Measurements from ENCODE around the gene SHPK. TPM values are rescaled to one million over a fixed set of nuclear protein-coding genes. Genes with fewer than 3 reads are reported as not detected.

Gene SHPK
- 10 to 100 TPM in 1 of 10 donors, 1 to 10 TPM in 9; 4.6 to 10.7 (median 7.3) TPM for polyA plus RNA-seq (ENCODE audit: insufficient read length in 10 of 10)
- long read RNA-seq, donor 1, partial matches to known transcripts = 0 of 1 reads
- long read RNA-seq, donor 1, other reads (novel, unspliced or antisense) = 0 of 1 reads
- long read RNA-seq, donor 2, partial matches to known transcripts = 0 of 1 reads
- long read RNA-seq, donor 2, other reads (novel, unspliced or antisense) = 0 of 1 reads
- long read RNA-seq, donor 3 = 0 reads
- long read RNA-seq, donor 4 = 0 reads
- long read RNA-seq, donor 5, partial matches to known transcripts = 0 of 2 reads
- long read RNA-seq, donor 5, other reads (novel, unspliced or antisense) = 0 of 2 reads
- long read RNA-seq, donor 6, partial matches to known transcripts = 0 of 2 reads
- long read RNA-seq, donor 6, other reads (novel, unspliced or antisense) = 0 of 2 reads
- long read RNA-seq, donor 7 = 0 reads
- long read RNA-seq, donor 8, partial matches to known transcripts = 0 of 1 reads
- long read RNA-seq, donor 8, other reads (novel, unspliced or antisense) = 0 of 1 reads
- long read RNA-seq, donor 9, partial matches to known transcripts = 0 of 1 reads
- long read RNA-seq, donor 9, other reads (novel, unspliced or antisense) = 0 of 1 reads

DNA sequence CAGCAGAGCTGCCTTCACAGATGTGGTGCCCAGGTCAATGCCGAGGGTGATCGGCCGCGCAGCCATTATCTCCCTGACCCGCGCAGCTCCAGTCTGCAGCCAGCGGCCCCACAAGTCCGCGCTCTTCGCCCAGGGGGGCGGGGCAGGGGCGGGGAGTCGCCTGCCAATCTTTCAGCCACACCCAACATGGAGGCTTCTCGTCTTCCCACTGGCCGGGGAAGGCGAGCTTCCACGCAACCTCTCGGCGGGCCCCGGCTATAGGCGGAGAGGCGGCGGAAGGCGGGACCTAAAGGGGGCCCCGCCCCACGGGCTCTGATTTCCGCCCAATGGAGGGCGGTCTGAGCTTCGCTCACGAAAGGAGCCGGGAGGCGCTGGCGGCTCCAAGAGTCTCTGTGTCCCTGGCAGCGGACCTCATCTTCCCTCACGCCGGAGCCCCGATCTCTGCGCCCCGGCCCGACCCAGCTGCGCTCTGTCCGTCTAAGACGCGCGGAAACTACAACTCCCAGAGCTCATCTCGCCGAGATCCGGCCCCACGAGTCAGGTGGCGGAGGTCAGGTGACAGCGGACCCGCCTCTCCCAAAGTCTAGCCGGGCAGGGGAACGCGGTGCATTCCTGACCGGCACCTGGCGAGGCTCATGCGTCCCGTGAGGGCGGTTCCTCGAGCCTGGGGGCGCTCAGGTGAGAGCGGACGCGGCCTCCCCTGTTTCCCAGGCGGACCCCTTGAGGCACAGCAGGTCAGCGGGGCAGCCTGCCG lies at the start of gene SHPK, which contains the start of gene CTNS:
Gene SHPK (minus strand): TSS at position 97 of the 754 bp plus-strand sequence. CDS start 31 bp downstream, at position 66.
Gene CTNS (plus strand): TSS at position 607 of the 754 bp plus-strand sequence. CDS start 3,447 bp downstream, outside the sequence.
- peak; percentile 96 to 99 (median 97) for DNase-seq

DNA sequence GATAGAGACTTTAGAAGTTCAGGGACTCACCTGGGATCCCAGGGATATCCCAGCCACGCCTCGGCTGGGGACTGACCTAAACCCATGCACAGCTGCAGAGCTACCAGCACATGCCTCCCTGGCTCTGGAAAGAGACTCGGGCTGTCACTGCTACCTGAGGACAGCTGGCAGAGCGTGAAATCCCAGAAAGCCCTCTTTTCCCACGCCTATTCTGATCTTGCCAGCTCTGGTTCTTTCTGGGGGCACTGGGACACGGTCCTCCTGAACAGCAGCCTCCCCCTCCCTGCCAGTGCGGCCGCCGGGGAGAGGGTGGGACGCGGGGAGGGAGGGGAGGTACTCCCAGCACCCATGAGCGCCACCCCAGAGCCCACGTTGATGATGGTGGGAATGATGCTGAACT lies 49.1 kb upstream of the SHPK start:
- no peak for DNase-seq

DNA sequence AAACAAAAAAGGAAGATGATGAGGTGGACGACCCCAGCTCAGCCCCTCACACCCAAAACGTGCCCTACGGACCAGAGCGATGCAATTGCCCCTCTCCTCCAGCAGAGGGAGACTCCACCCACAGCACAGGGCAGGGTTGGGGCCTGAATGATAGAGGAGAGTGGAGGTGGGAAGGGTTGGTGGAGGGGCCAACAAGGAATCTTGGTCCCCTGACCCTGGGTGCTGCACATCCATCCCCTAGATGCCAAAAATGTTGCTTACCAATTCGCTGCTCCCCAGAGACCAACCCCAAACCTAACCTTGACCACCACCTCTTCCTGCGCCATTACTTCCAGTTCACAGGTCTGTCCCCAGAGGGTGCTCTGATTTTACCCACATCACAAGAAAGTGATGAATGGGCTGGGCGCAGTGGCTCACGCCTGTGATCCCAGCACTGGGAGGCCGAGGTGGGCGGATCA lies 47.0 kb upstream of the SHPK start:
- DNase-seq = no peak

GRCh38 chr17:3682033-3682432 lies 46.0 kb upstream of the SHPK start:
- DNase-seq = no peak

DNA sequence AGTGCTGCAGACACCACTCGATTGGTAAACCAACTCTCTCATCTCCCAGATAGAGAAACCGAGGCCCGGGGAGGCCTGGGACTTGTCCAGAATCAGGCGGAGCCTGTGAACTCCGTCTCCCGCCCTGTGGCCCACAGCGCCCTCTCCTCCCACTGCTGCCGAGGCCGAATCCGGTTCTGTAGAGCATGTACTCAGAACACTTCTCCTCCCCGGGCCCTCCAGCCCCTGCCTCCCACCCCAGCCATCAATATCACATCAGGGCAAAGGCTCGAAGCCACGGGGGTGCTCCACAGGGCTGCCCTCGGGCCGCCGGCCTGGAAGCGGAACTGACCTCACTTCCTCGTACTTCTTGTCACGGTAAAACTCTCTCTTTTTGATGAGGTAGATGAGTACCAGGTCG lies 45.5 kb upstream of the SHPK start:
- no peak for DNase-seq

GRCh38 chr17:3681057-3681456 lies 45.0 kb upstream of the SHPK start:
- no peak for DNase-seq

GRCh38 chr17:3679531-3680126 lies 43.6 kb upstream of the SHPK start:
- no peak for DNase-seq

GRCh38 chr17:3678821-3679530 lies 42.9 kb upstream of the SHPK start:
- DNase-seq = no peak

- no peak for DNase-seq
Observed at GRCh38 chr17:3678095-3678820, 42.2 kb upstream of the SHPK start.

- DNase-seq = no peak
Observed at GRCh38 chr17:3675886-3676285, 39.8 kb upstream of the SHPK start.

DNA sequence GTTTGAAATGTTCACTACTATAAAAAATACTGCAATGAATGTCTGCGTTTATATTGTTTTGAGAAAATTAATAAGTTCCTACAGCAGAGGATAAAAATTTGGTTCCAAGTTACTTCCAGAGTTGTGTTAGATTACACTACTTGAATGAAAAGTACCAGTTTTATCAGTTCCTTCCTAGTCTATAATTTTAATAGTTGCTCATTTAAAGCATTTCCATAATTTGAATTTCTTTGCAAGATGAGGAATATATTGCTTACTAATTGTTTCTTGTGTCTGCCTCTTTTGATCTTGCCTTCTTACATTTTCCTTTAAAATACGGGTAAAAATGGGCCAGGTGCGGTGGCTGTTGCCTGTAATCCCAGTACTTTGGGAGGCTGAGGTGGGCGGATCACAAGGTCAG lies 36.5 kb upstream of the SHPK start:
- no peak for DNase-seq

GRCh38 chr17:3669548-3669947 lies 33.5 kb upstream of the SHPK start:
- DNase-seq = no peak

DNA sequence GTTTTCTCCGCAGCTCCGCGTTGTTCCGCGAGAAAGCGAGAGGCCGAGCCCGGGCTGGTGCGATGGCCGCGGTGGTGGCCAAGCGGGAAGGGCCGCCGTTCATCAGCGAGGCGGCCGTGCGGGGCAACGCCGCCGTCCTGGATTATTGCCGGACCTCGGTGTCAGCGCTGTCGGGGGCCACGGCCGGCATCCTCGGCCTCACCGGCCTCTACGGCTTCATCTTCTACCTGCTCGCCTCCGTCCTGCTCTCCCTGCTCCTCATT lies 33.0 kb upstream of the SHPK start:
- no peak for DNase-seq

DNA sequence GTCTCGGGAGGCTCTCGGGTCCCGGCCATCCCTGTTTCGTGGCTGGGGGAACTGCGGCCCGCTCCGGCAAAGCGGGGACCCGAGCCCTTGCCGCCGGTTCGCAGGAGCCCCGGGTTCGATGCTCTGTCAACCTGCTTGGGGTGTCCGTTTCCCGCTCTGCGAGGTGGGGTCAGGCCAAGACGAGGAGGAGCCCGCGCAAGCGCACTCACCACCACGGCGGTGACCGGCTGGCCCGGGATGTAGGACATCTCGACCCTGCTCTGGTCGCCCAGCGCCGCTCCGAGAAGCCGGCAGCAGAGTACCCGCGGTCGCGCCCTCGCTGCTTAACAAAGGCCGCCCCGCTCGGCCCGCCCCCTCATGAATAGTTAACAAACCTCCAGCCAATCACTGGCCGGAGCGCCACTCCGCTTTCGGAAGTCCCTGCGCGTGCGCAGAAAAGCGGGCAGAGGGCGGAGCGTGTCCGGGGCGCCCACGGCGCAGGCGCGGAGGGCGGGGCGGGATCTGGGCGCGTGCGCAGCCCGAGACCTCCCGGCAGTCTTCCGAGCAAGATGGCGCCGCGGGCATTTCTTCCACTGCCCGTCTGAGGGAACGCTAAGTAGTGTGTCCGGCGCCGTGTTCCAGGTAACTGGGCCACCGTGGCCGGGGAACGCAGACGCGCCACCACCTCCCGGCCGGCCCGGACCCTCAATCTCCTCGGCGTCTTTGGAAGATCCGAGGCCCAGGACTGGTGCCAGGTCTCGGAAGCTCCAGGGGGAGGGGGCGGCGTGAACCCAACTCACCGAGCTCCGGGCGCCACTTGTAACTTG lies 32.4 kb upstream of the SHPK start, which contains the start of the genes EMC6 and TAX1BP3:
Gene EMC6 (plus strand): TSS at position 534 of the 806 bp plus-strand sequence. CDS start 335 bp downstream, outside the sequence.
Gene TAX1BP3 (minus strand): TSS at position 300 of the 806 bp plus-strand sequence. CDS start 52 bp downstream, at position 248.
- peak; percentile 98 to 100 (median 100) for DNase-seq

- peak; percentile 90 to 97 (median 93) for DNase-seq
Observed at GRCh38 chr17:3667366-3668278, 31.6 kb upstream of the SHPK start.

DNA sequence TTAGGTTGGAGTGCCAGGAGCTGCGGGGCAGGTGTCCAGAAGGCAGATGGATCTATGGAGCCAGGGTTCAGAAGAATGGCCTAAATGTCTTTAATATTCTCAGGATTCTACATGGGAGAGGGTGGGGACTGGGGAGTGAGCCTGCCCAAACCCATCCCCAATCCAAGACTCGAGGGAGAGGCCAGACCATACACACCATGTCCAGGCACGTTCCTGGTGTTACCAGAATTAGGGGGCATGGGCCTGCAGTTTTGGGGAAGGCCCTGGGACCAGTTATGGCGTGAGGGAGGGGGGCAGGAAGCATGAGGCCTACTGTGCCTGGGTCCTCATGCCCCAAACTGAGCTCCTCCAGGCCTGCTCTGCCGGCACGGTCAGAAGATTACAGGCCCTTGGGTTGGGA lies 30.5 kb upstream of the SHPK start:
- DNase-seq = no peak

GRCh38 chr17:3665834-3666233 lies 29.8 kb upstream of the SHPK start:
- no peak for DNase-seq
